GM12874 (cell line): ENCODE results near the gene TSHR.

Experiments used
- TF ChIP-seq, protein P1 (sequence below): IDR thresholded peaks from 2 replicates; pipeline ENCODE4 v1.5.1; 2011; ENCODE audit warnings: low read depth, mild to moderate bottlenecking, control low read depth, low read length, moderate library complexity; ENCODE audit not compliant: insufficient read depth

Gene TSHR

GRCh38 chr14:81105378-81105777 lies 150.0 kb downstream of the TSHR start:
- TF ChIP-seq, protein P1, sequence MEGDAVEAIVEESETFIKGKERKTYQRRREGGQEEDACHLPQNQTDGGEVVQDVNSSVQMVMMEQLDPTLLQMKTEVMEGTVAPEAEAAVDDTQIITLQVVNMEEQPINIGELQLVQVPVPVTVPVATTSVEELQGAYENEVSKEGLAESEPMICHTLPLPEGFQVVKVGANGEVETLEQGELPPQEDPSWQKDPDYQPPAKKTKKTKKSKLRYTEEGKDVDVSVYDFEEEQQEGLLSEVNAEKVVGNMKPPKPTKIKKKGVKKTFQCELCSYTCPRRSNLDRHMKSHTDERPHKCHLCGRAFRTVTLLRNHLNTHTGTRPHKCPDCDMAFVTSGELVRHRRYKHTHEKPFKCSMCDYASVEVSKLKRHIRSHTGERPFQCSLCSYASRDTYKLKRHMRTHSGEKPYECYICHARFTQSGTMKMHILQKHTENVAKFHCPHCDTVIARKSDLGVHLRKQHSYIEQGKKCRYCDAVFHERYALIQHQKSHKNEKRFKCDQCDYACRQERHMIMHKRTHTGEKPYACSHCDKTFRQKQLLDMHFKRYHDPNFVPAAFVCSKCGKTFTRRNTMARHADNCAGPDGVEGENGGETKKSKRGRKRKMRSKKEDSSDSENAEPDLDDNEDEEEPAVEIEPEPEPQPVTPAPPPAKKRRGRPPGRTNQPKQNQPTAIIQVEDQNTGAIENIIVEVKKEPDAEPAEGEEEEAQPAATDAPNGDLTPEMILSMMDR: no peak

DNA sequence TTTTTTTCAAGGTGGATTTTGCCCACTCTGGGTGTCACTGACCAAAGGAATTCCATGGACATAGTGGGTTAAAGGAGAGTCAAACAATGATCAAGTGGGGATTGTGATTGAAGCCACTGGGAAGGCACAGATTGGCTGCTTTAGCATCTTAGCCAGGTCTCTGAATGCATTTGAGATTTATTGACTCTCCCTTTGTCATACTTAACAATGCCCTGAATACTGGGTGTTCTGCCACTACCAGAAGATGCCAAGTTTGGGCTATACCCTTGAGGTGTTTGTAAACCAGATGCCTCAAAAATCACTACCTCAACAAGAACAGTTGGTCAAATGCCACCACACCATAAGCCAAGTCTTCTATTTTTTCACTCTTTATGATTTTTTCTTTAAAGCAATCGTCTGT lies 150.5 kb downstream of the TSHR start:
- TF ChIP-seq, protein P1: no peak

DNA sequence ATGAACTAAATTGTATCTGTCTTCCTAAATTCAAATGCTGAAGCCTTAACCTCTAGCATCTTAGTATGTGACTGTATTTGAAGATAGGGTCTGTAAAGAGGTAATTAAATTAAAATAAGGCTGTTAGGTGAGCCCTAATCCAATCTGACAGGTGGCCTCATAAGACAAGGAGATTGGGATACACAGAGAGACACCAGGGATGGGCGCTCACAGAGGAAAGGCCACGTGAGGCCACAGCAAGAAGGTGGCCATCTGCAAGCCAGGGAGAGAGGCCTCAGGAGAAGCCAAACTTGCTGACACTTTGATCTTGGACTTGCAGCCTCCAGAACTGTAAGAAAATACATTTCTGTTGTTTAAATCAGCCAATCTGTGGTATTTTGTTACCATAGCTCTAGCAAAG lies 154.8 kb downstream of the TSHR start:
- TF ChIP-seq, protein P1: no peak

- TF ChIP-seq, protein P1: no peak
Measured at GRCh38 chr14:81113176-81113575, 157.8 kb downstream of the TSHR start.

- TF ChIP-seq, protein P1: no peak
Measured at GRCh38 chr14:81120501-81120900, 165.1 kb downstream of the TSHR start.

- TF ChIP-seq, protein P1: no peak
Measured at GRCh38 chr14:81122326-81122725, 166.9 kb downstream of the TSHR start.

DNA sequence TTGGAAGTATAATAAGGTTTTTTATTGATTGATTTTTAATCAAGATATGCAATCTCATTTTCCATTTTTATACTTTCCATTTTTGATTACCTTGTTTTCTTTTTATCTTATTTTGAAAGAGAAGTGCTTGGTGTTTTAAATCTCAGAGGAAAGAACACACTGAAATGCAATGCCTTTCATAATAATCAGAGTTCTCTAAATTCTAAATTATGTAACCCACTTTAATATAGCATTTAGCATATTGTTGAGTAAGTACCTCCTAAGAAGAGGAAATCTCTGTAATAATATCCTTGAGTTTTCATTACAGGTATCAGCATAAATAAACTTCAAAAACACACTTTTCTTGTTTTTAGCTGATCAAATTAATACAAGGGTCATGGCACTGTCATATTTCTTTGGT lies 168.4 kb downstream of the TSHR start:
- TF ChIP-seq, protein P1: no peak

DNA sequence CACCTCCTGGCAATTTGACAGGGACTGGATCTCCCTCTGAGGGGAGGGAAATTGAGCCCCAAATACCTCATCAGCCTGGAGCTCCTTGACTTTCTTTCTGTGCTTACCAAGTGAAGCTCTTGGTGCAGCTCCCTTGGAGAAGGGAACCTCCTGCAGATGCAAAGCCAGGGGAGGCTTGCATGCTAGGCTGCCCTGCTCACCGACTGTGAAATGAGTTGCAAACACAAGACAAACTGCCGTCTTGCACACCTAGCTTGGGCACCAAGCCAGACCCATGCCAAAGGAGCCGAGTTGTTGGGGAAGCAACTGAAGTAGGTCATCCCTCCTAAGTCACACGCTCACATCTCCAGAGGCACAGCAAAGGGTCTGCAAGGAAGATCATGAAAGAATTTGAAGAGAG lies 170.1 kb downstream of the TSHR start:
- TF ChIP-seq, protein P1: no peak
